ENCODE data around the gene C1QB.

The C1QB gene

DNA sequence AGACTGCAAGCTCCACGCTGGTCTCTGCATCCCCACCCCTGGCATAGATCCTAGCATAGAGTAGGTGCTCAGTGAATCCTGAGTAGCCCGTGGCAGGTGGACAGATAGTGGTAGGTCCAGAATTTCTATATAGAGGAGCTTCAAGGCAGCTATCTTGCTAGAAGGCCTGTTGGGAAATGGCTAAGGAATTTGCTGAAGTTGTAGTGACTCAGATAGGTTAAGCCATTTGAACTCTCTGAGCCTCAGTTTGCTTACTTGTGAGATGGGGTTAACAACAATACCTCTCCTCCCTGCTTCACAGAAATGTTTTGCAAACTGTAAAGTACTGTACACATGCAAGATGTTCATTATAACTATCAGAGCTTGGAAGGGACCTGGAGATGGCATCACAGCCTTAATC lies 34.2 kb downstream of the C1QB start:
- no peak for DNase-seq (ENCODE audit: extremely low spot score)
- TF ChIP-seq, protein P1, sequence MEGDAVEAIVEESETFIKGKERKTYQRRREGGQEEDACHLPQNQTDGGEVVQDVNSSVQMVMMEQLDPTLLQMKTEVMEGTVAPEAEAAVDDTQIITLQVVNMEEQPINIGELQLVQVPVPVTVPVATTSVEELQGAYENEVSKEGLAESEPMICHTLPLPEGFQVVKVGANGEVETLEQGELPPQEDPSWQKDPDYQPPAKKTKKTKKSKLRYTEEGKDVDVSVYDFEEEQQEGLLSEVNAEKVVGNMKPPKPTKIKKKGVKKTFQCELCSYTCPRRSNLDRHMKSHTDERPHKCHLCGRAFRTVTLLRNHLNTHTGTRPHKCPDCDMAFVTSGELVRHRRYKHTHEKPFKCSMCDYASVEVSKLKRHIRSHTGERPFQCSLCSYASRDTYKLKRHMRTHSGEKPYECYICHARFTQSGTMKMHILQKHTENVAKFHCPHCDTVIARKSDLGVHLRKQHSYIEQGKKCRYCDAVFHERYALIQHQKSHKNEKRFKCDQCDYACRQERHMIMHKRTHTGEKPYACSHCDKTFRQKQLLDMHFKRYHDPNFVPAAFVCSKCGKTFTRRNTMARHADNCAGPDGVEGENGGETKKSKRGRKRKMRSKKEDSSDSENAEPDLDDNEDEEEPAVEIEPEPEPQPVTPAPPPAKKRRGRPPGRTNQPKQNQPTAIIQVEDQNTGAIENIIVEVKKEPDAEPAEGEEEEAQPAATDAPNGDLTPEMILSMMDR (IDR thresholded peaks at IDR 0.05; ENCODE audit: control extremely low read depth, extremely low read depth, low read depth, missing control alignments), result no peak
- CTCF ChIA-PET, result interaction anchor here (1.2 kb wide), 1 partner anchor 202 kb away, joined by 3 read pairs; no protein-coding TSS in a partner anchor
- POLR2A ChIA-PET, result no interaction called here

DNA sequence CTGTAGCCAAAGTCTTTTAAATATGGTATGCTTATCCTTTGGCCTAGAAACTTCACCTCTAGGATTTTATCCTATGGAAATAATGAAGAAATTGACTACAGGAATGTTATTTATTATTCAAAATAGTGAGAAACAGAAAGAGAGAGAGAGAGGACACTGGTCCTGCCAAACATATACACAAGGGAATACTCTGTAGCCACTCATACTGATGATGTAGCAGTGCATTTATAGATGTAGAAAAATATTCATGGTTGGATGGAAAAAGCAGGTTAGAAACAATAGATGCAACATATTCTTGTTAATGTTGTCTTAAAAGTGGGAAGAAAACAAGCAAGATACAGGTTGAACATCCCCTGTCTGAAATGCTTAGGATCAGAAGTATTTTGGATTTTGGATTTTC lies 35.4 kb downstream of the C1QB start:
- DNase-seq (ENCODE audit: extremely low spot score), result no peak
- ChIA-PET CTCF (interaction anchor here (1.2 kb wide), 1 partner anchor 200 kb away, joined by 3 read pairs; no protein-coding TSS in a partner anchor), POLR2A (no interaction called here)
- TF ChIP-seq, protein P1 (IDR thresholded peaks at IDR 0.05; ENCODE audit: control extremely low read depth, extremely low read depth, low read depth, missing control alignments), result no peak

DNA sequence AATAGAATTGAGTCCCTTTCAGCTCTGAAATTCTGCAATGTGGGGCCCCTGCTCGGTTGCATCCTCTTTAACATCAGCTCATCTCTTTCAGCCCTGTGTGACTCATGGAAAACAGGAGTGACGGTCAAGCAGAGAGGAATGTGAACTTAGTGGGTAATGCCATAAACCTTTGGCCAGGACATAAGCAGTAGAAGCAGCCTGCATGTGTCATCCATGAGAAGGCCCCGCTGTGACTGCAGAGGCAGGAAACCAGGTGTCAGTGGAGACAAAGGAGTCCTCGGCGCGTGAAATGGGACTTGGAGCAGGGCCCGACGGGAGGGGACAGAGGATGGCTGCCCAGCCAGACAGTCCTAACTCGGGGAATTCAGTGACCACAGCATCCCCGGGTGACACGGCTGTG lies 36.5 kb downstream of the C1QB start:
- TF ChIP-seq, protein P1 (IDR thresholded peaks at IDR 0.05; ENCODE audit: control extremely low read depth, extremely low read depth, low read depth, missing control alignments), result no peak
- POLR2A ChIA-PET, result no interaction called here
- no peak for DNase-seq (ENCODE audit: extremely low spot score)
- CTCF ChIA-PET, result no interaction called here

DNA sequence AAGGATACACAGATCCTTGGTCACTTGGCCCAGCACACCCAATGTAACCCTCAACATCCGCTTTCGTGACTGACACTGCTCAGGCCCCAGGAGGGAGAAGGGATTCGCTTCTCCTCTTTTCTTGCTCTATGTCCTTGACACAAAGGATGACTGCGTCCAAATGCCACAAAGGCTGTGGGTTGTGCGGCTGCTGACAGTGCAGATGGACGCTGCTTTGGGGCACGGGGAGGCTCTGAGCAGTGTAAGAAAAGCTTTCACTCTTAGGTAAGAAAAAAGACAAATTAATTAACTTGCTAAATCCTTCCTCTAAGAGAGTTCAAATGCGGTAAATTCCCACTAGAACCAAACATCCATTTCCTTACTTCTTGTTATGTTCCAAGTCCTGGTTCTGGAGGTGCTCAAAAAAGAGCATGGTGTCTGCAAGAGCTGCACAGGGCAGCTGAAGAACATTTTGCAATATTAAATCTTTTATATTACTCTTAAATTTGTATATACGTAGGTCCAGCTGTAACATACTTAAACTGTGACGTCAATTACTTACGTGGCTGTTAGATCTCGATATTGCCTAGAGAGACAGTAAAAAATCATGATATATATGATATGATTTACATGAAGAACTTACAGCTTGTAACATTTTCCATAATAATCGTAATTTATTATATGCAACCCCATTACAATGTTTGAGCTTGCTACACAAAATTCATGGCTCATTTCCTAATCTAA lies 38.2 kb downstream of the C1QB start:
- TF ChIP-seq, protein P1 (IDR thresholded peaks at IDR 0.05; ENCODE audit: control extremely low read depth, extremely low read depth, low read depth, missing control alignments), result no peak
- POLR2A ChIA-PET, result no interaction called here
- DNase-seq (ENCODE audit: extremely low spot score), result no peak
- CTCF ChIA-PET, result interaction anchor here (1.0 to 2.1 kb wide), 4 partner anchors 12 to 18 kb away, joined by 3 to 11 read pairs (median 4); no protein-coding TSS in a partner anchor

DNA sequence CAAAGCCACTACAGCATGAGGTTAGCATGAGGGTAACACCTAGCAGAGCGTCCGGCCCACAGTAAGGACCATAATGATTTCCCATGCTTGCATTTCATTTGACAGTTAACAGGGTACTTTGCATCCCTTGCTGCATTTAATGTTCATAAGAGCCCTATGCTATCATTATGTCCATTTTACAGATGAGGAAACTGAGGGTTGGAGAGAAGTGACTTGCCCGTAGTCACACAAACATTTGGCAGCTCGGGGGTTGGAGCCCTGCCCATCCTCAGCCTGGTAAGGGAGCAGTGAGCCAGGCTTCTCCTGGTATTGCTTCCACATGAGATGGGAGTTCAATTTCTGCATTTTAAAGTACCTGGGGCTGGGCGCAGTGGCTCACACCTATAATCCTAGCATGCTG lies 41.1 kb downstream of the C1QB start:
- CTCF ChIA-PET, result interaction anchor here (1.8 kb wide), 1 partner anchor 10 kb away, joined by 5 read pairs; no protein-coding TSS in a partner anchor
- POLR2A ChIA-PET, result no interaction called here
- DNase-seq (ENCODE audit: extremely low spot score), result no peak
- TF ChIP-seq, protein P1 (IDR thresholded peaks at IDR 0.05; ENCODE audit: control extremely low read depth, extremely low read depth, low read depth, missing control alignments), result no peak

DNA sequence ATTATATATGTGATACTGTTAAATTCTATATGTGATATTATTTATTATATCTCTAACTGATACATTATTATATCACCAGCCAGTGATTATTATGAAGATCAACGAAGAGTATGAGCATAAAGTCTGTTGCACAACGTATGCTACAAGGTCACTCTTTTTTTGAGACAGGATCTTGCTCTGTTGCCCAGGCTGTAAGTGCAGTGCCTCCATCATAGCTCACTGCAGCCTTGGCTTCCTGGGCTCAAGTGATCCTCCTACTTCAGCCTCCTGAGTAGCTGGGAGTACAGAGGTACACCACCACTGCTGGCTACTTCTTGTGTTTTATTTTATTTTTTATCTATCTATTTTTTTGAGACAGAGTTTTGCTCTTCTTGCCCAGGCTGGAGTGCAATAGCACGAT lies 43.6 kb downstream of the C1QB start:
- CTCF ChIA-PET, result no interaction called here
- no peak for DNase-seq (ENCODE audit: extremely low spot score)
- POLR2A ChIA-PET, result no interaction called here
- TF ChIP-seq, protein P1 (IDR thresholded peaks at IDR 0.05; ENCODE audit: control extremely low read depth, extremely low read depth, low read depth, missing control alignments), result no peak

All from GM10248 (cell line).